Measurements from ENCODE around the gene TRIM10.
"Not testable (repeated sequence)": the region's sequence is repeated elsewhere in the genome, so short reads cannot be mapped to it uniquely, and the experiment has no call there.

Gene TRIM10

DNA sequence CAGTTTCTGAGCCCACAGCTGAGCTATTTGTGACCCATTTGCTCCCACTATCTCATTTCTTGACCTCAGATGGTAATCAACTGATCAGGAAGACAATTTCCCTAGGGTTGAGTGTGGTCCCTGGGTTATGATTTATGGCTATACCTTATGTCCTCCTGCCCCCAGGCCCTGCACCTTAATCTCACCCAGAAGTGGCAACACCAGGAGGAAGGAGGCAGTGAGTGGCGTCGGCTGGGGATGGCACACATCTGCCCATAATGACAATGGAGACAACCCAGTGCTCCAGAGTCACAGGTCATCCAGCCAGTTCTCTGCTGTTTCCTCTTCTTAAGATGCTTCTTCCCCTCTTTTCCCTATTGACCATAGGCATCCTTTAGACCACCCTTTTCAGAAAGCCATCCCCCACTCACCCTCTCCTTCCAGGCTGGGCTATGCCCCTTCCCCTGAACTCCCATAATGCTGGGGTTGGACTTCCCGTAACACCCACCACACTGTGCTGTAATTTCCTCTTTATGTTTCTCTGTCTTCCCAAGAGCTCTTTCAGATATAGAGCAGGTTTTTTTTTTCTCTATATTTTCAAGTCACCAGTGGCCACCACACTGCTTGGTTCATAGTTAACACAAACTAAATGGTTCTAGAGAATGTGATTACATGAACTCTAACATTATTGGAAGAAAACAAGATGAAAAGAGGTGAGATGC, 8.0 kb downstream of the TRIM10 start:
- DNase-seq = no peak

DNA sequence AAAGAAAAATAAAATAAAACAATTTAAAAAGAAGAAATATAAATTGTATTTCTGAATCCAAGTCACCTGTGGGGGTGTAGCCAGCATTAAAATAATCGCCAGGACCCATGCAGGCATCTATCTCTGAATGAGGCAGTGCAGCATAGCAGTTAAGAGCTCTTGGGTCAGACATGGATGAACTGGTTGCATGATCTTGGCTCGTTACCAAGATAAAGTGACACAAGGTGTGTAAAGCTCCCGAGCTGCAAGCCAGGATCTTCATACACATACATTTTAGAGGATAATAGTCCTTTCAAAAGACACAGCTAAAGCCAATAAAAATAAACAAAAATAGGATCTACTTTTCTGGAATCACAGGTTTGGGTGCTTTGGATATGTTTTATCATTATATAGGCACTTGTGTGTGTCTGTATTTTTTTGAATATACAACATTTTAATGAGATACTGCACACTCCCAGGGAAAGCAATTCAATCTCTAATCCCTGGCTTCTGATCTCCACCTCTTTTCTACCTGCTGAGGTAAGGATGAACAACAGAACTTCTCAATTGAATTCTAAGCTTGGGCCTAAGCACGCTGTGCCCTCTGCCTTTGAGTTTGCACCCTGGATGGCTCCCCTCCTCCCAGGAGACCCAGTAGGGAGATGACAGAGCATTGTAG, 8.9 kb downstream of the TRIM10 start:
- no peak for DNase-seq

DNA sequence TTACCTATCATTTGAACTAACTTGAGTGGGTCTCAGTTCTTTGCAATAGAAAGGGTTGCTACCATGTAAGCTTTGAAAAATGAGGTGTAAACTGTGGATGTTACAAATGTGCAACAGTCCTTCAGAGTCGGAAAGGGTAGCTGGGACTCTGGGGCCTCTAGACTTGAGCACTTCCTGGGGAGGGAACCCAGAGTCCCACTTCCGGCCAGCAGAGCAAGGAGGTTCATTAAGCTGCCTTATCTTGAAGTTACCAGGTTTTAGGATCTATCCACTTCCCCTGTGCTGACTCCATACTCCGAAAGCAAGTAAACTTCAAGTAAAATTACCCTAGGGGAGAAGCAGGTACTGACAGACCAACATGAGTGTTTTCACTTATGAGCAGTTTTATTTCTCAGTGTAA, 9.4 kb downstream of the TRIM10 start:
- DNase-seq = no peak

DNA sequence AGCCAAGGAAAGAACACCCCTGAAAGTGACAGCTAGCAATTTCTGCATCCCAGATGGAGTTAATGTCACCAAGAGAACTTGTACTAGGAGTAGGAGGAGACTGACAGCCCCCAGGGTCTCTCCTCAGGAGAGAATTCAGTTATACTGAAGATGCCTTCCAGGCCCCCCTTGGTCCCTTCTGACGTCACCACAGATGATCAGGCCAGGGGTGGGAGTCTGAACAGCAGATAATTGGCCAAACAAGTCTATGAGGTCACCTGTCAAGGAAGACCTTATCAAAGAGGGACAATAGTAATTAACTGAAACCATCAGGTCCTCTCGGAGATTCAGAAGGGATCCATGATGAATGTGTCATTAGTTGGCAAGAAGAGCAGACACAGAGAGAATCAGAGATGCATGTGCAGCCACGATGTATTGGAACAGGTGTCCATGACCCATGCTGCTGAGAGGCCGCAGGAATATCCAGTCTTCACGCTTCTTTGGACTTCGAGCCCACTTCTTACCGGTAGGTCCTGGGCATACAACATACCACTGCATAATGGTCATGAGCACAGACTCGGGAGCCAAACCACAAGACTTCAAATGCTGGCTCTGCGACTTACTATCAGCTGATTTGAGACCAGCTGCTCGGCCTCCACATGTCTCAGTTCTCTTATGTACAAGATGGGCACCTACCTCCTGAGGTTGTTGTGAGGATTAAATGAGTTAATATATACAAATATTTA, 10.2 kb downstream of the TRIM10 start:
- no peak for DNase-seq

DNA sequence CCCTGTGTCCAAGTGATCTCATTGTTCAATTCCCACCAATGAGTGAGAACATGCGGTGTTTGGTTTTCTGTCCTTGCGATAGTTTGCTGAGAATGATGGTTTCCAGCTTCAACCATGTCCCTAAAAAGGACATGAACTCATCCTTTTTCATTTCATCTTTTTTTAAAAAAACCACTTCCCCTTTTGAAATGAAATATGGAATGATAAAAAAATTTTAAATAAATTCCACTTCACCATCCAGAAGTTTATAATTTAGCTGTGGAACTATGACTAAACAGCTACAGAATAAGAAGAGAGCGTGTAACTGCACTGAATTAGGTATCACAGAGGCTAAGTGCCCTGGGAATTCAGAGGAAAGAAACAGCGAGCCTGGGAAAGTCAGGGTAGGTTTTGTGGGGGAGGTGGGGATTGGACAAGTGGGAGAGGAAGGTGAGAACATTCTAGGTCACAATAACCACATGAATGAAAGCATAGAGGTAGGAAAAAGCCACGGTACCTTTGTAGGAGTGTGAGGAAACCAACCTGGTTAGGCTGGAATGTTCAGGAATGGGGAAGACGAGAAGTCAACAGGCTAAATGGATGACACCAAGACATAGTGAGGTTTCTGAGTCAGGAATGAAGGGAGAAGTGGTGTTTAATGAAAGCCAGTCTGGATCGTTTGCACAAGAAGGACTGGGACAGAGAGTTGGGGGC, 11.0 kb downstream of the TRIM10 start:
- no peak for DNase-seq

DNA sequence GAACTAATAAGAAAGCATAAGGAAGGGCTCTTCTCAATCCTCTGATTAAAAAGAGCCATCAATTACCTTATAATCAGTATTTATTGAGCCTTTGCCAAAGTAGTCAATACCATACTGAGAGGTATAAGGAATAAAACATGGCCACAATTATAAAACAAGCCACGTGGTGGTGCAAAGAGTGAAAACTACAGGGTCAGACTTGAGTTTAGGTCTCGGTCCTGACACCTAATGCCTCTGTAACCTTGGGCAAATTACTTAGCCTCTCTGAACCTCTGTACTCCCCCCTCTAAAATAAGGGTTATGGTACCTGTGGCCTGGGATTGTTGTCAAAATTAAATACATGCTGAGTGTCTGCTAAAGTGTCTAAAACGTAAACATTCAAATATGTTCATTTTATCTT, 11.8 kb downstream of the TRIM10 start:
- no peak for DNase-seq

DNA sequence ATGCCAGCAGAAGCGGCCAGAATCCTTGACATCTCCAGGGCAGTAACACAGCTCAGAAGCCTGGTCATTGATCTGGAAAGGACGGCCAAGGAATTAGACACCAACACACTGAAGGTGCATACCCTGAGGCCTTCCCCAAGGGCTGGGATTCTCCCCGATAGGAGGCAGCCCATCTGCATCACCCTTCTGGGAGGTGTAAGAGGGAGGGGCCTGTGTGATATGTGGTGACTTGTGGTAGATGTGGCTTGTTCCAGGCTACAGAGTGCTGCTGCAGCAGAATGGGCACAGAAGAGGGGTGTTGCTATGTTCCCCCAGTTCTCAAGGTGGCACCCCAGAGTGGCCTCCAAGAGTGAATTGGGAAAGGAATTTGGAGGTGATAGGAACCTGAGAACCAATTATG, 13.9 kb downstream of the TRIM10 start:
- no peak for DNase-seq

DNA sequence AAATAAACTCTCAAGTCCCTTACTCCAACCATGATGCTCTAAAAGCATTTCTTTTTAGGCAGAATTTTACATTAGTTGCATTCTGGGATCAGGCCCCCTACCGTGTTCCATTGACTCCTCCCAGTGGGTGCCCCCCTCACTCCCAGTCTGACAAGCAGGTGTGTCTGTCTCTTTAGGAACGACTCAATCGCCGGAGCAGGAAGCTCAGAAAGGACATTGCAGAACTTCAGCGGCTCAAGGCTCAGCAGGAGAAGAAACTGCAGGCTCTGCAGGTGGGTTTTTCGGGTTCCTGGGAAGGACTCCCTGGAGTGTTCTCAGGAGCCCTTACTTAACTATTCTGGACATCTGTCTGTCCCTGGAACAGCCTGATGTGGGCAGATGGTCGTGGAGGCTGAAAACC, 15.2 kb downstream of the TRIM10 start:
- no peak for DNase-seq

DNA sequence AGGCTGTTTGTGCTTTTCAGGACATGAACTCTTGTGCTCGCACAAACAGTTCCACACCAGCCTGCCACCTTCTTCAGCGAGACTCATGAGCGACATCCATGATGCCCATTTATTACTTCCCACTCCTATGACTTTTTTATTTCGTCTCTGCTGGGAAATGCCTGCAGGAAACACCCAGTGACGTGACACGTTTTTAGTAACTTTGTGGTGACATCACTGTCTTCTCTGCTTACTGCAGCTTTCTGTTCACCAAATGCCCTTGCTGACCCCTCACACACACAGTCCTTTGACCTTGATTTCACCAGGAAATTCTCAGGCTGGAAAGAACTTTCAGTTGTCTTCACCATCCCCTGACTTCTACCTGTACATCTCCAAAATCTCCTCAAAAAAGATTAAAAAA, 16.2 kb downstream of the TRIM10 start:
- no peak for DNase-seq

DNA sequence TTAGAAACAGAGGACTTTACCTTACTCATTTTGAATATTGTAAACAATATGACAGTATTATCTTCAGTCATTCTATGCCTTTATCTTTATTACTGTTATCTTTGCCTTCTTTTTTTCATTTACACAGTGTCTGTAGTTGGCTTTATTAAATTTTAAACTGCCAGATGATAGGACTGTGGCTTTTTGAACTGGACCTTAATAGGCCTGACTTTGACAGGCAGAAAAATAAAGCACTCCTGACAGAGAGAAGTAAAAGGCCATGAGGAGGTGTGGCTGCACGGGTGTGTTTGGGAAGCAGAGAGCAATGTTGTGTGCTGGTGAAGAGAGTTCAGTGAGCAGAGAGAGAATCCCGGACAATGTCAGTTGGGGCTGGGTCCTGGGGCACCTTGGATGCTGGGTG, 17.2 kb downstream of the TRIM10 start:
- no peak for DNase-seq

DNA sequence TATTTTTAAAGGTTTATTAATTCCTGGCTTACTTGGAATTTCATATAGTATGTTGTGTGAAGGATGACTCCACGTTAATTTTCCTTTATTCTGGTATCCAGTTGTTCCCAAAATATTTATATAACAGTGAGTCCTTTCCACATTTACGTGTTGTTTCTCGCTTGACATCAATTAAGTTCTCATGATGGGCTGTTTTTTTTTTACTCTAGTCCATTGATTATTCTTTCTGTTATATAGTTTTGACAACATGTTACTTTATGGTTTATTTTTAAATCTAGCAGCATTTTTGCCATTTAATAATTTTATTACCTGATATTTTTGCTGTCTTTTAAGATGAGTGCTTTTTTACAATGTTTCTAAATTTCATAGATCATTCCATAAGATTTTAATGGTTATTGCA, 18.3 kb downstream of the TRIM10 start:
- no peak for DNase-seq

DNA sequence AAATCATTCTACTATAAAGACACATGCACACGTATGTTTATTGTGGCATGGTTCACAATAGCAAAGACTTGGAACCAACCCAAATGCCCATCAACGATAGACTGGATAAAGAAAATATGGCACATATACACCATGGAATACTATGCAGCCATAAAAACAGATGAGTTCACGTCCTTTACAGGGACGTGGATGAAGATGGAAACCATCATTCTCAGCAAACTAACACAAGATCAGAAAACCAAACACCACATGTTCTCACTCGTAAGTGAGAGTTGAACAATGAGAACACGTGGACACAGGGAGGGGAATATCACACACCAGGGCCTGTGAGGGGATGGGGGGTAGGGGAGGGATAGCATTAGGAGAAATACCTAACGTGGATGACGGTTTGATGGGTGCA, 20.8 kb downstream of the TRIM10 start:
- DNase-seq = not testable (repeated sequence)

DNA sequence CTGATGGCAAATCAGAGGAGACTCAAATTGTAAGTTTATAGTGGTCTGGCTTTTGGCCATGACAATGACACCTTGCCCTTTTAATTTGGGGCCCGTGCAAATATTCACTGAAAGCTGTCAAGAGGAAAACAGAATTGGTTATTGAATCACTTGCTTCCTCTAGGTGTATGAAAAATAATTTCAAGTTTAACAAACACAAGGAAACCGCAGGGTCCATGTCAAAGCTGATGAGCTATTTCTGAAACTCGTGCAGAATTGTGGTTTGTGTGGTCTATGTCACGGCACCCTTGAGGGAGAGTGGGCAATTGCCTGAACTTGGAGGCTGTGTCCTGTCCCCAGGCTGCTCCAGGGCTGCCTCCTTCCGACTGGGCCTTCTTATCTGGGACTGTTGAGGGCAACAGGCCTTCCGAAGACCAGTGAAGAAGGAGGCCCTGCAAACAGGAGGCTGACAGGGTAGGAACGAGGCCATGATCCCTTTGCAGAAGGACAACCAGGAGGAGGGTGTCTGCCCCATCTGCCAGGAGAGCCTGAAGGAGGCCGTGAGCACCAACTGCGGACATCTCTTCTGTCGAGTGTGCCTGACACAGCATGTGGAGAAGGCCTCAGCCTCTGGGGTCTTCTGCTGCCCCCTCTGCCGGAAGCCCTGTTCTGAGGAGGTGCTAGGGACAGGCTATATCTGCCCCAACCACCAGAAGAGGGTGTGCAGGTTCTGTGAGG, 24.3 kb downstream of the TRIM10 start:
- DNase-seq = no peak

DNA sequence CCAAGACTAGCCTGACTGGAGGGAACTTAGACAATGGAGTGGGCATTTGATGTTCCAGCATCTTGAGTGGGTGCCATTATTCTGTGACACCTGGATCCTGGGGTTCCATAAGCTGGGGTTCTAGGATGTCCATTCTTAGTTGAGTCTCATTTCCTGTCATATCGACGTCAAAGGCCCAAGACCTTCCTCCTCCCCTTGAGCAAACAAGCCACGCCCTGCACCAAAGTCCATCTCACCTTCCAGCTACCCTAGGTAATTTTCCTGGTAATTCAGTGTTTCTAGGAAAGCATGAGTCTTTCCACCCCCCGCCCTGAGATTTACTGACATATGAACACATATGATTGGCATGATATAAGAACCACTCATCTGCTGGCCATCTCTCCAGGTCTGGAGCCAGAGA, 25.3 kb downstream of the TRIM10 start, which contains the start of gene TRIM40:
TRIM40 (plus strand) TSS at position 384 of the 400 bp plus-strand sequence. CDS start 897 bp downstream, outside the sequence.
- DNase-seq = no peak

DNA sequence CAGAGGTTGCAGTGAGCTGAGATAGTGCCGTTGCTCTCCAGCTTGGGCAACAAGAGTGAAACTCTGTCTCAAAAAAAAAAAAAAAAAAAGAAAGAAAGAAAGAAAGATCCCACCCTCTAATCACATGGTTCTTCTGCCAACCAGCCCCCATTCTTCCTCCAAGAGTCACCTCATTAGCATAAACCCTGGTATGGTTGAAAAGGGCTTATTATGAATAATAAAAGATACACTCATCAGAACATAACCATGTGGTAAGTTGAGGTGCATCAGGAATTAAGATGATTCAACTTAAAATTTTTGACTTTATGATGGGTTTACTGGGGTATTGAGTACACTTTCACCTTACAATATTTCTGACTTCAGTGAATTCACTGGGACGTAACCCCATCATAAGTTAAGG, 25.9 kb downstream of the TRIM10 start:
- no peak for DNase-seq

DNA sequence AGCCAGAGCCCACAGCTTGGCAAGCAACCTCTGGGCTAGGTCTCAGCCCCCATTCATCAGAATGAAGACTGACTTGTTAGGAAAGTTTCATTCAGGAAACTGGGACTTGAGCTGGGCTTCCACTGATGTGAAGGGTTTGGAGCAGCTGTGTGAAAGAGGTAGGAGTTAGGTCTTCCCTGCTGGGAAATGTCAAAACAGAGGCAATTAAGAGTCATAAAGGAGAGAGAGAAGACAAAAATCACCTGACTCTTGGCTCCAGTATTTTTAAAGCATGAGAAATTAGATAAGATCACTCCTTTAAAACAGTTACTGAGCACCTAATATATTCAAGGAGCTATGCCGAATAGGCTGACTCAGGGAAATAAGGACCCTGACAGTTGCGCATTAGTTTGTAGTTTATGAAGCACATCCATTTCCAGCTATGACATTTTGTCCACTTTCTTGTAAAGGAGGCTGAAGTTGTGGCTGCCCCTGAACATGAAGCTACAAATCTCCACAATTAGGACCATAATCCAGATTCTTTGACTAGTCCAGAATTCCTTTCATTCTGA, 29.0 kb downstream of the TRIM10 start:
- DNase-seq = no peak

DNA sequence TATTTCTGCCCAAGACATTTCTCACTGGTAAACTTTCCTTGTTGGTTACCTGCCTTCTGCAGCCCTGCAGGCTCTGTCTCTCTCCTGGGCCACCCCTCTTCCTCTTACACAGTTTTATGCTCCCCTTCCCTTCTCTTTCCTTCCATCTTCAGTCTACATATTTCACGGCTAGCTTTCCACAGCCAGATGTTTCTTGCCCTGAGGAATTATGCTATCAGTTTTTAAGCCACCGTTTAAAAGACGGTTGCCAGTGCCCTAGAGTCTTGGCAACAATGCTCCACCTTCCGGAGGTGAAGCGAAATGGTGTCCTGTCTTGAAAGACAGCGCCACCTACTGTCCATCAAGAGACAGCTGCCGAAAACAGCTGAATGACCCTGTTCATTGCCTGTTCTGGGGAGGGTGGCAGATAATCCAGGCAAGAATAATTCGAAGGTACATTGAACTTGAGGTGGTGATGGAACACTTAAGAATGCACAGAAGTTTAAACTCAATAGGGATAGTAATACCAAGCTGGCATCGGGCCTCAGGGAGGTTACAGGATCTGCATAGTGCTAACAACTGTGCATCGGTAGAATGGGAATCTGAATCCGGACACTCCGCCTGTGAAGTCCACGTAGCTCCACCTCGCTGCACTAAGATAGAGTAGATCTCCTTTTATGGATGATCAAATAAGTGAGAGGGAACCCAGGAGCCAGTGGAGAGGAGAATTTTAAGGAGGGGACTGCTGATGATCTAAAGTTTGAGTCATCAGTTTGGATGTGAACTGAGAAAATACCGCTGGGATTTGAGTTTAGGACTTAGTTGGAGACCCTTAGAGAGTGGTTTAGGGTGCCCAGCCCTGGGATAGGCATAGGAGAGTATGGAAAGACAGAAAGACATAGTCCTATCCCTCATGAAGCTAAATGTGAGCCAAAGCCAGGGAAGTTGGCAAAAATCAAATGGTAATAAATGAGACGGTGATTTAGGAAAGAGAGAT, 29.8 kb downstream of the TRIM10 start:
- peak; percentile 53 for DNase-seq

DNA sequence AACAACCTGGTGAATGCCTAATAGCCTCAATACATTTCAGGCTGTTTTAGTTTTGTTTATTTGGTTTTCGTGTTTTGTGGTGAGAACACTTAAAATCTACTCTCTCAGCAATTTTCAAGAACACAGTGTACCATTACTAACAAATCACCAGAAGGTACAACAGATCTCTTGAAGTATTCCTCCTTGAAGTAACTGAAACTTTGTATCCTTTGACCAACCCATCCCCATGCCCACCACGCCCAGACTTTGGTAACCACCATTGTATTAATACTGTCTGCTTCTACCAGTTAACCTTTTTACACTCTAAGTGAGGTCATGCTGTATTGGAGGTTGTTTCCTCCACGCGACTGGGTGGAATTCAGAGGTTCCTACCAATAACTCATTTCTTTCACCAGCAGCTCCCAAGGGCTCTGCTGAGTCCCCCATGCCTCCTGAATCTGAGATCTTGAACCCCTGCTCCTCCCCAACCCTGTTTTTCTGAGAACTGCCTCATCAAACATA, 30.8 kb downstream of the TRIM10 start:
- DNase-seq = no peak

DNA sequence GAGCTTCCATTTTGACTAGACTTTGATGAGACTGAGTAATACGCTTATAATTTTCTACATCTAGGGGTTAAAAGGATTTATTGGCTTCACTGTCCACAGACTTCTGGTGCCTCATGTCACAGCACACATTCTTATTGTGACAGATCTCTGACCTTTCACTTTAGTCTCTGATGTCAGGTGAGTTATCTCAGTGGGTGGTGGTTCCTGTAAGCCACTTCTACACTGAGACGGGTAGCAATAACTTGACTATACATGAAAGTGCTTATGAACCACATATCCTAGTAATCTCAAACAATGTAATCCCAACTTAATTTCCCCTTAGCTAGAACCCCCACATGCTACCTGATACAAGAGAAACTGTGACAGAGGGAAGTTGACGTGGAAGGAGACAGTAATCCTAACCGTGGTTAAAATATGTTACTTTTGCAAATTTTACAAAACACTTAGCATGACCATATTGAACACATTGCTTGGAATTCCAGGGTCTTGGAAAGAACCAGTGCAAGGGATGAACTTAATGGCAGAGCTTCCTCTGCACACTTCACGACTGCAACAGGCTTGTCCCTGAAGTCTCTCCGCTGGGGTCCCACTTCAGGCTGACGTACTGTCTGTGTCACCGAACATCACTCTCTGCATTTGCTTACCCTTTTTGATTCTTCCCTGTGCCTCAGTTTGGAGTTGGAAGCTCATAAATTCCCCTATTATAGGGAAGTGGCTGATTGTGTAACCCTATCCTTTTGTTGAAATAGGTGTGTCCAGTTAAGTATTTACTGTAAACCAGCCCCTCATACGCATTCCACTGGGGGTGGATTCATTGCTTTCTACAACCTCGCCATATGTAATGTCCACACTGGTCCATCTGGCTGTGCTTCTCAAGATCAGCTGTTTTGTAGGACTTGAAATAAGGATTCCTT, 31.5 kb downstream of the TRIM10 start:
- DNase-seq = no peak
